Activated CD4-positive, alpha-beta T cell treated with anti-CD3 and anti-CD28 coated beads, Interleukin-2, amount 50 U/mL, for 4 hours (primary cell): ENCODE results near the gene BRME1.

Experiments used
- DNase-seq, 2 experiments: peaks; one replicate each; pipeline ENCODE4 v3.0.0-alpha.2; 2020

BRME1 gene

DNA sequence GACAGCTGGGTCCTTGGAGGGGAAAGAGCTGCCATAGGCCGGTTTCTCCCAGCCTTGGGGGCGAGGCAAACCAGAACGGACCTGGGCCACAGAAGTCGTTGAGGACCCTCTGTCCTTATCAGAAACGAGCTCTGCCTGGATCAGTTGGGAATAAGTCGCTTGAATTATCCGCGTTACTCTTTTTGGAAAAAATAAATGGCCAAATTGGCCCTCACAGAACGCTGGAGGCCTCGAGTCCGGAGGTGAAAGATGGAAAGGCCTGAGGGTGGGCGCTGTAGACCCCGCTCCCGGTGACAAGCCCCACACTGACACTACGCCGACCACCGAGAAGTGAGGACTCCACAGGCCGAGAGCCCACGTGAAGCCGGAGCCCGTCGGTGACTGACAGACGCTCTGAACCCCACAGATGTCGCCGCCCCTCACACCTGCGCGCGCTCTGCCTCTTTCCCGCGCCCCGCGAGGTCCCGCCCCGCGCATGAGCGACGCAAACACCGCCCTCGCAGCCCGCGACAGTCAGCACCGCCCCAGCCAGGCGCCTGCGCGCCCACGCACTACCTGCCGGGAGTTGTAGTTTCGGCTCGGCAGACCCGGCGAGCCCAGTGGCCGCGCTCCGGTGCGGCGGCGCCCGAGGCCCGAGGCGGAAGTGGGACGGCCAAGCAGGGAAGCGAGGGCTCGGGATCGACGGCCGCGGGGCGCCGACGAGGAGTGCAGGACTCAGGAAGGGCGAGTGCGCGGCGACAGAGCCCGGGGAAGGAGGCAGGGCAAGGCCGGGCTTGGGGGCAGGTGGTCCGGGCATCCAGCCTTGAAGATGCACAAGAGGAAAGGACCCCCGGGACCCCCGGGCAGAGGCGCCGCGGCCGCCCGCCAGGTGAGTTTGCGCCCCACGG is at the start of gene BRME1, which contains the start of gene CC2D1A:
TSS of gene BRME1 (minus strand) at position 484 of the 887 bp plus-strand sequence. CDS start 1,225 bp downstream, outside the sequence.
TSS of gene CC2D1A (plus strand) at position 568 of the 887 bp plus-strand sequence. CDS start at position 809, 241 bp downstream.
- DNase-seq: peak; percentile 93 to 94

DNA sequence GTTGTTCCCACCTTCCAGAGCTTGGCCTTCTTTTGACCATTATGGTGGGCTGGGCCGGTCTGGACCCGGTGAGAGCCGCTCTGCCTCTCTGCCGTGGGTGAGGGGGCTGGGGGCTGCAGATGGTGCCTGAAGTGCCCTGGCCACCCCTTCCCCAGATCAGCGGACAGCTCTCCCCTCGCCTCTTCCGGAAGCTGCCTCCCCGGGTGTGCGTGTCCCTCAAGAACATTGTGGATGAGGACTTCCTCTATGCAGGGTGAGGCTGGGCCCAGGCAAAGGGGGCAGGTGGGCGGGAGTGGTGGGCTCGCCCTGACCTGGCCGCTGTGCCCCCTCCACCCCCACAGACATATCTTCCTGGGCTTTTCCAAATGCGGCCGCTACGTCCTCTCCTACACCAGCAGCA is 48.3 kb upstream of the BRME1 start:
- DNase-seq: no peak

DNA sequence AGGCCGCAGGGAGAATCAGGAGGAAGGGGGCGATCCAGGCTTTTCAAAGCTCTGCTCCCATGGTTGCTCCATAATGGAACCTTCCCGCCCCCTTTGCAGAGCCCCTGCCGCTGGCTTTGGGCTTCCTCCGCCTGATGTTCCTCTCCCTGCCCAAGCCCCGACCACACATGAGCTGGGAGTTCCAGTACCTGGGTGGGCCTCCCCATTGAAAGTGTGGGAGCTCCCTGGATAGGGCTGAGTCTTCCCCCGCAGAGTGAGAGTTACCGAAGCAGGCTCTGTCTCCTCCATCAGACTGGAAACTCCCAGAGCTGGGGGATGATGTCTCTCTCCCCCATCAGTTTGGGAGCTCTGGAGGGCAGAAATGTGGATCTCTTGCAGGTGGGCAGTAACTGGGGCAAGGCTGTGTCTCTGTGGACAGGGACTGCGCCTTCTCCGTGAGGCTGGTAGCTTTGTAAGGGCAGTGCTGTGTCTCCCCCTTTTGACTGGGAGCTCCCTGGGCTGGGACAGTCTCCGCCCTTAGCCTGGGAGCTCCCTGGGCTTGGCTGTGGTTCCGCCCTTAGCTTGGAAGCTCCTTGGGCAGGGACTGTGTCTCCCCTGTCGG is 47.1 kb upstream of the BRME1 start:
- no peak for DNase-seq

DNA sequence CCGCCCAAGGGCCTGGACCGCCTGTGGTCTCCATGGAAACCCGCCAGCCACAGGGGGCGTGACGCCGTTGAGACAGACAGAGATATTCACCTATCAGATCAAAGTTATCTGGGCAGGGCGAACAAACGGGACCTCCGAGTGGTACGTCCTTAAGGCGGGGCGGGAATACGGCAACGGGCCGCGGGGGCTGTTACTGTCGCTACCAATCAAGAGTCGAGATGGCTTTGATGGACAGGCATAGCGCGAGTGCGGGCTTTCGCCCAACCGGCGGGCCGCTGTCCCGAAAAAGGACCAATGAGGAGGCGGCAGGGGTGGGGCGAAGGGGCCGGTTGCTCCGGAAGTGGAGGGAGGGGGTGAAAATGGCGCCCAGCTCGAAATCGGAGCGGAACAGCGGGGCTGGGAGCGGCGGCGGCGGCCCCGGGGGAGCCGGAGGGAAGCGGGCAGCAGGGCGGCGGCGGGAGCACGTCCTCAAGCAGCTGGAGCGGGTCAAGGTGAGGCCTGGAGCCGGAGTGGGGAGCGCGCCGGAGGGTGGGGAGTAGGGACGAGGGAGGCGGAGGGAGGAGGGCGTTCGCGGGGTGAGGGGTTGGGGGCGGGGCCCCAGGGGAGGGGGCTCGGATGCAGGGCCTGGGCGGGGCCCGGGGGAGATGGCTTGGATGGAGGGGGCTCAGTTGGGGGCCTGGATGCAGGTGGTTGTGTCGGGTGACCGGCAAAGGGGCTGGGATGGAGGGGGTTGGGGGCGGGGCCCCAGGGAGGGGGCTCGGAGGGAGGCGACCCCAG is 46.4 kb upstream of the BRME1 start, which contains the start of gene DCAF15:
TSS of gene DCAF15 (plus strand) at position 356 of the 777 bp plus-strand sequence. CDS start at position 360, 4 bp downstream.
- DNase-seq: peak; percentile 98 to 99

DNA sequence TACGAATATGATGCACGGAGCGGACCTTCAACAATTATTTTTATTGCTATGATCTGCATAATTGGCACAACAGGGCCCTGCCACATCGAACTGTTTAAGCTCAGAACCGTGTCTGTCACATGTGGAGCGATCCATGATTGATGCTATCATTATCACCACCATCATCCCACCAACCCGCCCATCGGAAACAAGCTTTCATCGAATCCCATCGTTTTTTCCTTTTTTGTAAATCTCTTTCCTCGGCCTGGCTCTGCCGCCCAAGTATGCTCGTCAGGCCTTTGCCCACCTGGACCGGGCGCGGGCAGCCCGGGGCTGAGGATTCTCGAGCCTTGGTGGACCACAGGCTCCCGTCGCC is 45.9 kb upstream of the BRME1 start:
- DNase-seq: no peak

DNA sequence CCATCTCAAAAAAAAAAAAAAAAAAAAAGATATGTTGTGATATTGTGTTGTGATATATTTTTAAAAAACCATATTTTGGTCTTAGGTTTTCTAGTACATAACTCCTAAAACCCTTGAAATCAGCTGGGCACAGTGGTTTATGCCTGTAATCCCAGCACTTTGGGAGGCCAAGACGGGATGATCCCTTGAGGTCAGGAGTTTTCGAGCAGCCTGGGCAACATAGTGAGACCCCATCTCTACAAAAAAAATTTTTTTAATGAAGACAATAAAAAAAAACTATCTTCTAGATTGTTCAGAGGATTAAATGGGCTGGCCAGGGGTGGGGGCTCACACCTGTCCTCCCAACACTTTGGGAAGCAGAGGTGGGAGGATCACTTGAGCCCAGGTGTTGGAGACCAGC is 45.1 kb upstream of the BRME1 start:
- DNase-seq: no peak

DNA sequence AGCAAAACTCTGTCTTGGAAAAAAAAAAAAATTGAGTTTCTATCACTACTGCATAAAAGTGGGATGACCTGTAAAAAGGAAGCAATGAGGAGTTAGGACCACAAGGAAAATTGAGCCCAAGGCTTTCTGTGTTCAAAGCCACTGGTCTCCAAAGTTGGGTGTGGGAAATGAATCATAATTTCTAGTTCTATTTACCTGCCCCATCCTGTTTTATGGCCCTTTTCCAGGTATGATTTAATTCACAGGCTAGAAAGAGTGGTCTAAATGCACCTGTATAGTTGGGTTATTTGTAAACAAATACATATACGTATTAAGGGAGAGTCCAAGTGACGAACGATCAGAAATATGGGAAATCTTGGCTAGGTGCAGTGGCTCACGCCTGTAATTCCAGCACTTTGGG is 40.5 kb upstream of the BRME1 start:
- no peak for DNase-seq

DNA sequence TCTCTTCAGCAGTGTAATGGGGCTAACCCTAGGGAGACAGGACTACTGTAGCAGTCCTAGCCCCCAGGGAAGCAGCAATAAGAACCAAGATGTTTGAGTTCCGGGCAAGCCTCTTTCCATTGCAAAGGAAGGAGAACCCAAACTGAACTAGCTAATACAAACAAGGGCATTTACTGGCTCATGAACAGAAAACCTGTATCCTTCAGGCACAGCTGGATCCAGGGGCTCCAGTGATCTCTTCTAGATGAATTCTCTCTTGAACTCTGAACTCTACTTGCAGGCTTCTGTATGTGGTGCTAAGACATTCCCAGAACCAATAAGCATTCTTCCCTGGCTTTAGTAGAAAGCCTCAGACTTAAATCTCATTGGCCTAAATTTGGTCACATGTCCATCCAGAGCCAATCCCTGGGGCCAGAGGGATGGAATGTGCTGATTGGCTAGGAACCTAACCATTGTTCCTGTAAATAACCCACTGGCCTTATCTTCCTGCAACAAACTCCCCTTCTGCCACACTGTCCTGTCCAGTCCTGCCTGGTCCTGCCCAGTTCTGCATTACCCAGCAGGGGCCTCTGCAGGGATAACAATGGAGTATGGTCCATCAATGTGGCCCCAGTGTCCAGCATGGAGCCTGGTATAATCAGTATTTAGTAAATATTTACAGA is 36.2 kb upstream of the BRME1 start:
- DNase-seq: no peak

DNA sequence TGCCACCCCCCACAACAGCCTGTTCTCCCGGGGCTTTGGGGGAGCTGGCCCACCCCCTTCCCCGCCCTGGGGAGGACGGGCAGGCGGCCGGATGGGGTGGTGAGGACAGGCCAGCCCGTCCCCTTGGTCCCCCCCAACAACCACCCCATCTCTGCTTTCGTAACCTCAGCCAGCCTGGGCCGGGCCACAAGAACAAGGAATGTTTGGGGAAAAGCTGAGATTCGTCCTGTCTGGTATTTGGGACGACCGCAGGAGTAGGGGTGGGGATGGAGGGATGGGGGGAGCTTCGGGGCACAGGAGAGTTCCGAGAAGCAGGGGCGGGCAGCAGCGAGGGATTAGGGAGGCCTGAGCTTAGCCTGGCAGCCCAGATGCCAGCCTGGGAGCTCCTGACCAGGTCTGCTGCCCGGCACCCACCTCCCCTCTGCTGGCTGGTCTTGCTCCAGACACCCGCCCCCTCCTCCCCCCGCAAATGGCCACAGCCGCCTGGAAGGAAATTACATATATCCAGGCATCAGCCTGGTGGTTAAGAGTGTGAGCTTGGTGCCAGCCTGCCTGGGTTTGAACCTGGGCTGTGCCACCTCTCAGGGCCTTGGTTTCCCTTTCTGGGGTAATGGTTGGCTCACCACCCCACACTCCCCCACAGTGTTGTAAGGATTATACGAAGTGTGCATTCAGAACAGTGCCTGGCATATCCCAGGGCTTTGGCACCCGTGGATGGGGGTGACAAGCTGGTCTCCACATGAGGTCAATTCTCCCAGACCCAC is 32.6 kb upstream of the BRME1 start, which contains the start of gene PODNL1:
TSS of gene PODNL1 (minus strand) at position 117 of the 764 bp plus-strand sequence. CDS start 236 bp downstream, outside the sequence.
- no peak for DNase-seq

DNA sequence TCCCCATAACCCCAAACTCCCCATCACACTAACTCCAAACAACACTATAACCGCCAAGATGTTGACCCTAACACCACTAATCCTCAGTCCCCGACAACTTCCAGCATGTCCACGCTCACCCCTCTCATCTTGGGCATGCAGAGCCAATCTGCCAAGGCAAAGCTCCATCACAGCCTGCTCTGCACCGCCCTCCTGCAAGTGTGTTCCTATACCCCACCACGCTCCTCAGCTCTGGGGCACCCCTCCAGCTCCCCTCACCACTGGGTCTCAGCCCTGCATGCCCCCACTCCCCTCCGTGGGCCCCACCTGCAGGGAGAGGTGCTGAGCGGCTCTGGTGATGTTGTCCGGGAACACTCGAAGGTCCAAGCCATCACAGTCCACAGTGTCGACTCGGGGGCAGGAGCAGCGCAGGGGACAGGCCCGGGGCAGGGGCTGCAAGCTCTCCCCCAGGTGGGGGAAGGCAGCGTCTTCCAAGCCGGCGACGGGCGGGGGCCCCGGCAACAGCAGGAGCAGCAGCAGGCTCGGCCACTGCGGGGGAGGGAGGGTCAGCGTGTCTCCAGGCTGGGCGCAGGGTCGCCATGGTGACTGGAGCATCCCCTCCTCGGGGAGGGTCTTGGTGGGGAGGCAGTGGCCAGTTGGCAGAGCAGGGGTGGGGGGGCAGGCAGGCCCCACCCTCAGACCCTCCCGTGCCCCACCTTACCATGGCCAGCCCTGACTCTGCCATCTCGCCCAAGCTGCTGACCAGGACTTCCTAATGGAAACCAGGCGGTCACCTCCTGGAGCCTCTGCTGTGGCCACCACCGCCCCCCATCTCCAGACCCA is 31.8 kb upstream of the BRME1 start:
- no peak for DNase-seq

DNA sequence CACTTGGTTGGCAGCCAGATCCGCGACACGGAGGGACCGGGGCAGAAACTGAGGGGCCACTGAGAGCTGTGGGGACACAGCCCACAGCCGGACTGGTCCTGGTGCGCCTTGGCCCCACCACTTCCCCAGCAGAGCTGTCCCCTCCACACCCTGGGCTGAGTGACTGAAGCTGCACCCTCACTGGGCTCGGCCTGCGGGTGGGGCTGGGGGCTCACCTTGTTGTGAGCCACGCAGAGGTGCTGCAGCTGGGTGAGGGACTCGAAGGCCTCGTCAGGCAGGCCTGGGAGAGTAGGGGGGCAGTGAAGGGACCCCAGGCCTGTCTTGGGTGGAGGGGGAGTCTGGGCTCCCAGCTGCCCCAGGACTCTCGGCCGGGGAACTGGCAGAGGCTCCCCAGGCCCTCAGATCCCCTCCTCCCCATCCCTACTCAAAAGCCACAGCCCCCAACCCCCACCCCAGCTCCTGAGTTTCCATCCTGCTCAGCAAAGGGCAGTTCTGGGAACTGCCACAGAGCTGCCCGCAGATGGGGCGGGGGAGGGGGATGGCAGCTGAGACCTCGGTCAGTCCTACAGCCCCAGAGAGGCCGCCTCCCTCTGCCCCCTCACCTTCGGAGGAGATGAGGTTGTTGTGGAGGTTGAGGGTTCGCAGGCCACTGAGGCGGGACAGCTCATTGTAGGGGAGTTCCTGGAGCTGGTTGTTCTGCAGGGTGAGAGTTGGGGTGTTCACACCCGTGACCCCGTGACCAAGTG is 30.0 kb upstream of the BRME1 start:
- DNase-seq: no peak

DNA sequence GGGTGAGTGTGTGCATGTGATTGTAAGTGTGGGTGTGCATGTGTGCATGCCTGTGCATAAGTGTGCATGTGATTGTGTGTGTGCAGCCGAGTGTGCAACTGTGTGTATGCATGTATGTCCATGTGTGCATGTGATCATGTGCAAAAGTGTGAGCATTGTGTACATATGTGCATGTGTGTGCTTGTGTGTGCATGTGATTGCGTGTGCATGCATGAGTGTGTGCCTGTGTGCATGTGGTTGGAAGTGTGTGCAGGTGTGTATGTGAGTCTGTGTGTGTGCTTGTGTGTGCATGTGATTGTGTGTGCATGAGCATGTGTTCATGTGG is 28.8 kb upstream of the BRME1 start:
- no peak for DNase-seq

DNA sequence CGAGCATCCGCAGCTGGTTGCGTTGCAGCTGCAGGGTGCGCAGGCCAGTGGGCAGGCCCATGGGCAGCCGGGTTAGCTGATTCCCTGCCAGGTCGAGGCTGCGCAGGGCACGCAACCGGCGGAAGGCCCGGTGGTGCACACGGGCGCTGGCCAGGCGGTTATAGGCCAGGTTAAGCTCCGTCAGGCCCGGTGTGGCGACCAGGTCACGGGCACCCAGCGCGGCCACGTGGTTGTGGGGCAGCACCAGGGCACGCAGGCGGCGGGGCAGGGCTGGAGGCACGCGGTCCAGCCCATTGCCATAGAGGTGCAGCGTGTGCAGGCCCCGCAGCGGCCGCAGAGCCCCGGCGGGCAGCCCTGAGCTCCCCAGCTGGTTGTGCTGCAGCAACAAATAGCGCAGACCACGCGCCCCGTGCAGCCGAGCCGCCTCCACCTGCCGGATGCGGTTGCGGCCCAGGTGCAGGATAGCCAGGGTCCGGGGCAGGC is 27.0 kb upstream of the BRME1 start:
- DNase-seq: no peak

DNA sequence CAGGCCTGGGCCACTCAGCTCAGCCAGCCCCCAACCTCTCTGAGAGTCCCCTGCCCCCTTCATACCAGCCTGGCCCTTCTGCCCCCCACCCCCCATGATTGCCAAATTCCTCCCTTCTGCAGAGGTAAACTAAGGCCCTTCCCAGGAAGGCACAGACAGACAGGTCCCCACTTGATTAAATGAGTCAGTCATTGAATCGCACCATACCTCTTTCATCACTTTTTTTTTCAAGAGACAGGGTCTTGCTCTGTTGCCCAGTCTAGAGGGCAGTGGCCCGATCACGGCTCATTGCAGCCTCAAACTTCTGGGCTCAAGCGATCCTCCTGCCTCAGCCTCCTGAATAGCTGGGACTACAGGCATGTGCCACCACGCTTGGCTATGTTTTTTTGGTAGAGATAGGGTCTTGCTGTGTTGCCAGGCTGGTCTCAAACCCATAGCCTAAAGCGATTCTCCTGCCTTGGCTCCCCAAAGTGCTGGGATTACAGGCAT is 26.3 kb upstream of the BRME1 start:
- no peak for DNase-seq

DNA sequence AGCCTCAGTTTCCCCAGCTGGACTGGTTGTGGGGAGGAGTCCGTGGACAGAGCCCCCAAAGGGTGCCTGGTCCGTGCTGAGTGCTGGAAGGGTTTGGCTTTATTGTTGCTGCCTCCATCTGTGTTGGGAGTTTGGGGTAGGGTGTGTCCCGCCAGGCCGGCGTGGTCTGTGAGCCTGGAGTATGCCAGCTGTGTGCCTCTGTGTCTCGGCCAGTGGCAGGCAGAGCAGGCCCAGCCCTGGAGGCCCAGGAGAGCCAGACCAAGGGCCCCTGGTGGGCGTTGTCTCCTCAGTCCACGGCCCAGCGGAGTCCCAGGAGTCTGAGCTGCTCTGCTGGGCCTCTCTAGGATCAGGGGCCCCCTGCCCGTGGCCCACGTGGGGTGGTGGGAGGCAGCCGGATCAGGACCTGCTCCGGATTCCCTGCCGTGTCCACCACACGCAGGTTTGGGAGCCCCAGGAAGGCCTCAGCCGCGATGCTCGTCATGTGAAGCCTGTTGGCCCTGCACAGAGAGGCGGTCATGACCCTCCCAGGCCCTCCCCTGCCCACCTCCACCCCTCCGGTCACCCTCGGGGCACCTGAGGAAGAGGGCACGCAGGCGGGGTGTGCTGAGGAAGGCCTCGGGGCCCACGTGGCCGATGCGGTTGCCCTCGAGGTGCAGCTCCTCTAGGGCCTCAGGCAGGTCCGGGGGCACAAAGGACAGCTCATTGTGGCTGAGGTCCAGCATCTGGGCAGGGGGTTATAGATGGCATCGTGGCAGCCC is 25.7 kb upstream of the BRME1 start:
- DNase-seq: no peak

DNA sequence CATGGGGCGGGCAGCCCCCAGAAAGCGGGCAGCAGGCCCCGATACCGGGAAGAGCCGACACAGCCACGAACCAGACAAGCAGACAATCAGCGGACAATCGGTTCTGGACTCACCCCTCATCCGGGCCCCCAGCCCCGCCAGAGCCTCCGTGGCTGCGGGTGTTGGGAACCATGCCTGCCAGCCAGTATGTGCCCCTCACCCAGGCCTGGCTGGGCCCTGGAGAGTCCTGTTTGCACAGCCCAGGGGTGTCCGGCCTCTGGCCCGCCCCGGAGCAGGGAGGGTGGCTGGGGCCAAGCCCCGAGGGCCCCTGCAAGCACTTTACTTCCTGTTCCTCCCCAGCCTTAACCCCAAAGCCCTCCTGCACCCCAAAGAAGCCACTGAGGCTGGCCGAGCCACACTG is 24.5 kb upstream of the BRME1 start:
- DNase-seq: no peak

DNA sequence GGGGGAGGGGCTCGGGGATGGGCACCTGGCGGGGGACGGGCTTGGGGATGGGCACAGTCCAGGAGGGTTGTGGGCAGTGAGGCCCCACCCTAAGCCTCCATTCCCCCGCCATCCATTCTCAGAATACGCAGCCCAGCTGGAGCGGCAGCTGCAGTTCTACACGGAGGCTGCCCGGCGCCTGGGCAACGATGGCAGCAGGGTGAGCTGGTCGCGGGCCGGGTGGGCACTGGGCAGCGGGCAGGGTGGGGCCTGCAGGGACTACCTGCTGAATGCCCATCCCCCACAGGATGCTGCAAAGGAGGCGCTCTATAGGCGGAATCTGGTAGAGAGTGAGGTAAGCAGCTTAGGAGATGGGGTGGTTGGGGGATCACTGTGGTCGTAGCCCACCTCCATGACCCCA is 24.0 kb upstream of the BRME1 start:
- no peak for DNase-seq

DNA sequence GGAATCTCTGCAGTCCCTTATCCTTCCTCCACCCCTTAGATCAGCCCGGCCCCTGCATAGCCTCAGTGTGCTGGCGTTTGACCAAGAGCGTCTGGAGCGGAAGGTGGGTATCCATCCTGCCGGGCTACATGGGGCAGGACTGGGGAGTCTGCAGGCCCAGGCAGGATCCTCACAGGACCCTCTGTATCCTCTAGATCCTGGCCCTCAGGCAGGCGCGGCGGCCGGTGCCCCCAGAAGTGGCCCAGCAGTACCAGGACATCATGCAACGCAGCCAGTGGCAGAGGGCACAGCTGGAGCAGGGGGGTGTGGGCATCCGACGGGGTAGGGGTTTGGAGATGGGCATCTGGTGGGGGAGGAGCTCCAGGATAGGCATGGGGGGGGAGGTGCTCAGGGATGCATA is 23.4 kb upstream of the BRME1 start:
- no peak for DNase-seq

DNA sequence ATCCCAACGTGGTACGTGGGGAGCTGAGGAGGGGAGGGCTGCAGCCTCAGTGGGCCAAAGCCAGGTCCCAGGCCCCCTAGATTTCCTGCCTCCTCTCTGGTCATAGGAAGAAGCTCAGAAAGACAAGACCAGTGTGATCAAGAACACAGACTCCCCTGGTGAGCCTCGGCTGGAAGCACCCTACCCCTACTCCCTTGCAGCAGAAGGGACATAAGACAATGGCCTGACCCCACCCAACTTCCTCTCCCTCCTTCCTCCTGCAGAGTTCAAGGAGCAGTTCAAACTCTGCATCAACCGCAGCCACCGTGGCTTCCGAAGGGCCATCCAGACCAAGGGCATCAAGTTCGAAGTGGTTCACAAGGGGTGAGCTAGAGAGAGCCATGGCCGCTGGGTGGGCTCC is 20.8 kb upstream of the BRME1 start:
- no peak for DNase-seq
